Ureter (tissue), 1 donor: ENCODE results near the gene MLC1. TPM values are rescaled to one million over a fixed set of nuclear protein-coding genes. Genes with fewer than 3 reads are reported as not detected.

Experiments
- DNase-seq: peaks from one replicate; pipeline ENCODE4 v3.0.0-alpha.2; 2020; ENCODE audit warnings: low spot score
- total RNA-seq: library from RNA; stranded (reverse); gene quantifications from one replicate; pipeline ENCODE4 v1.2.4, GENCODE V29; 2023
- donor health status: DM: yes; HTN: yes; CAD: no.

MLC1 gene
- total RNA-seq = 0.34 TPM

GRCh38 chr22:50085211-50085972 lies at the start of gene MLC1:
TSS of gene MLC1 (minus strand) at chr22:50085426. CDS start at chr22:50084902, 524 bp downstream.
- DNase-seq = no peak

GRCh38 chr22:50134481-50134880 lies 49.3 kb upstream of the MLC1 start:
- no peak for DNase-seq

- DNase-seq = no peak
Measured at GRCh38 chr22:50131894-50132293, 46.7 kb upstream of the MLC1 start.

- DNase-seq = no peak
Measured at GRCh38 chr22:50129121-50129736, 44.0 kb upstream of the MLC1 start.

- DNase-seq = no peak
Measured at GRCh38 chr22:50125029-50125428, 39.8 kb upstream of the MLC1 start.

GRCh38 chr22:50123119-50123518 lies 37.9 kb upstream of the MLC1 start:
- DNase-seq = no peak

GRCh38 chr22:50121202-50121740 lies 36.0 kb upstream of the MLC1 start:
- DNase-seq = no peak

- no peak for DNase-seq
Measured at GRCh38 chr22:50119768-50120251, 34.6 kb upstream of the MLC1 start.

- DNase-seq = no peak
Measured at GRCh38 chr22:50119169-50119767, 34.0 kb upstream of the MLC1 start.

GRCh38 chr22:50118557-50119168 lies 33.4 kb upstream of the MLC1 start:
- peak; percentile 42 for DNase-seq

- peak; percentile 1 for DNase-seq
Measured at GRCh38 chr22:50118129-50118528, 32.9 kb upstream of the MLC1 start.

- peak; percentile 22 for DNase-seq
Measured at GRCh38 chr22:50117168-50117762, 32.0 kb upstream of the MLC1 start.

- no peak for DNase-seq
Measured at GRCh38 chr22:50115693-50116092, 30.5 kb upstream of the MLC1 start.

- DNase-seq = peak; percentile 34
Measured at GRCh38 chr22:50114221-50115021, 29.2 kb upstream of the MLC1 start.

- peak; percentile 31 for DNase-seq
Measured at GRCh38 chr22:50112151-50113118, 27.2 kb upstream of the MLC1 start.

GRCh38 chr22:50111056-50111455 lies 25.8 kb upstream of the MLC1 start:
- DNase-seq = no peak

- DNase-seq = no peak
Measured at GRCh38 chr22:50107529-50107928, 22.3 kb upstream of the MLC1 start.

- DNase-seq = peak; percentile 59
Measured at GRCh38 chr22:50105208-50106100, 20.2 kb upstream of the MLC1 start.

GRCh38 chr22:50104141-50104544 lies 18.9 kb upstream of the MLC1 start:
- no peak for DNase-seq
